ENCODE data around the gene SOAT2.

- TF ChIP-seq CTCF (IDR thresholded peaks at IDR 0.05), result no peak
- TF ChIP-seq TCF7L2 (IDR thresholded peaks at IDR 0.05; ENCODE audit: low read depth, low read length), result no peak
- no peak for TF ChIP-seq POLR2AphosphoS5 (IDR thresholded peaks at IDR 0.05; ENCODE audit: low read depth, low read length)
Measured at GRCh38 chr12:53091756-53092155, 11.5 kb upstream of the SOAT2 start.

All from Panc1 (cell line).